Measurements from ENCODE around the gene PDPR.
"Not testable (repeated sequence)": the region's sequence is repeated elsewhere in the genome, so short reads cannot be mapped to it uniquely, and the experiment has no call there.

Gene PDPR

GRCh38 chr16:70113982-70114826 lies at the start of gene PDPR:
Gene PDPR, plus strand, starts transcription at chr16:70114332. Its CDS starts 6,161 bp downstream, at chr16:70120493.
- peak; percentile 63 for DNase-seq (ENCODE audit: insufficient read length, low spot score)
- peak; percentile 98 for FAIRE-seq

- FAIRE-seq; DNase-seq (ENCODE audit: insufficient read length, low spot score): not testable (repeated sequence)
These were observed 49.2 kb upstream of the PDPR start for GRCh38 chr16:70064841-70065370.

GRCh38 chr16:70065376-70065745 lies 48.8 kb upstream of the PDPR start:
- FAIRE-seq; DNase-seq (ENCODE audit: insufficient read length, low spot score): not testable (repeated sequence)

- peak; percentile 71 for FAIRE-seq
- peak; percentile 78 for DNase-seq (ENCODE audit: insufficient read length, low spot score)
These were observed 48.1 kb upstream of the PDPR start for GRCh38 chr16:70065746-70066658.

GRCh38 chr16:70066751-70067150 lies 47.4 kb upstream of the PDPR start:
- not testable (repeated sequence) for FAIRE-seq; DNase-seq (ENCODE audit: insufficient read length, low spot score)

- DNase-seq (ENCODE audit: insufficient read length, low spot score); FAIRE-seq: not testable (repeated sequence)
These were observed 35.1 kb upstream of the PDPR start for GRCh38 chr16:70079081-70079480.

- not testable (repeated sequence) for DNase-seq (ENCODE audit: insufficient read length, low spot score); FAIRE-seq
These were observed 32.9 kb upstream of the PDPR start for GRCh38 chr16:70081219-70081618.

- FAIRE-seq; DNase-seq (ENCODE audit: insufficient read length, low spot score): not testable (repeated sequence)
These were observed 30.2 kb upstream of the PDPR start for GRCh38 chr16:70083931-70084330.

- not testable (repeated sequence) for FAIRE-seq; DNase-seq (ENCODE audit: insufficient read length, low spot score)
These were observed 26.0 kb upstream of the PDPR start for GRCh38 chr16:70088160-70088559.

- FAIRE-seq = peak; percentile 40
- not testable (repeated sequence) for DNase-seq (ENCODE audit: insufficient read length, low spot score)
These were observed 25.3 kb upstream of the PDPR start for GRCh38 chr16:70088877-70089276.

GRCh38 chr16:70089289-70089688 lies 24.8 kb upstream of the PDPR start:
- not testable (repeated sequence) for FAIRE-seq; DNase-seq (ENCODE audit: insufficient read length, low spot score)

GRCh38 chr16:70091104-70091503 lies 23.0 kb upstream of the PDPR start:
- FAIRE-seq; DNase-seq (ENCODE audit: insufficient read length, low spot score): not testable (repeated sequence)

- DNase-seq (ENCODE audit: insufficient read length, low spot score); FAIRE-seq: not testable (repeated sequence)
These were observed 20.0 kb upstream of the PDPR start for GRCh38 chr16:70094096-70094495.

GRCh38 chr16:70109583-70110279 lies 4.4 kb upstream of the PDPR start:
- not testable (repeated sequence) for DNase-seq (ENCODE audit: insufficient read length, low spot score); FAIRE-seq

- not testable (repeated sequence) for FAIRE-seq; DNase-seq (ENCODE audit: insufficient read length, low spot score)
These were observed 2.0 kb upstream of the PDPR start for GRCh38 chr16:70112162-70112561.

GRCh38 chr16:70113599-70113981 lies 542 bp upstream of the PDPR start:
- not testable (repeated sequence) for FAIRE-seq; DNase-seq (ENCODE audit: insufficient read length, low spot score)

GRCh38 chr16:70118354-70118753 lies 4.2 kb downstream of the PDPR start:
- not testable (repeated sequence) for DNase-seq (ENCODE audit: insufficient read length, low spot score)
- FAIRE-seq = peak; percentile 60

GRCh38 chr16:70118776-70119175 lies 4.6 kb downstream of the PDPR start:
- not testable (repeated sequence) for FAIRE-seq

GRCh38 chr16:70120398-70120797 lies 6.3 kb downstream of the PDPR start:
- FAIRE-seq = not testable (repeated sequence)

More at GRCh38 chr16:70118776-70119175, 4.6 kb downstream of the PDPR start:
- not testable (repeated sequence) for DNase-seq (ENCODE audit: insufficient read length, low spot score)

GRCh38 chr16:70123822-70124221 lies 9.7 kb downstream of the PDPR start:
- FAIRE-seq; DNase-seq (ENCODE audit: insufficient read length, low spot score): not testable (repeated sequence)

More at GRCh38 chr16:70120398-70120797, 6.3 kb downstream of the PDPR start:
- DNase-seq (ENCODE audit: insufficient read length, low spot score) = not testable (repeated sequence)
